Osteocyte (in vitro differentiated cells): ENCODE measurements around the gene YBX2. TPM values are rescaled to one million over a fixed set of nuclear protein-coding genes. Genes with fewer than 3 reads are reported as not detected.
A peak's percentile ranks its signal among the peaks of the same experiment; 100 is the strongest.
"Not testable (repeated sequence)": the region's sequence is repeated elsewhere in the genome, so short reads cannot be mapped to it uniquely, and the experiment has no call there.

ENCODE experiments used
- DNase-seq: peaks from one replicate; pipeline ENCODE4 v3.0.0; 2021; ENCODE audit warnings: mixed read lengths; ENCODE audit not compliant: unreplicated experiment; ENCODE audit errors: extremely low spot score
- H3K27ac Mint-ChIP-seq: one replicate; pipeline ENCODE4 v1.8.0; 2021; ENCODE audit warnings: mild to moderate bottlenecking, mixed read lengths; ENCODE audit not compliant: unreplicated experiment
- H3K27me3 Mint-ChIP-seq: one replicate; pipeline ENCODE4 v1.8.0; 2021; ENCODE audit warnings: mixed read lengths; ENCODE audit not compliant: unreplicated experiment
- H3K36me3 Mint-ChIP-seq: one replicate; pipeline ENCODE4 v1.8.0; 2021; ENCODE audit warnings: mixed read lengths; ENCODE audit not compliant: unreplicated experiment
- H3K4me1 Mint-ChIP-seq: one replicate; pipeline ENCODE4 v1.8.0; 2021; ENCODE audit warnings: mixed read lengths; ENCODE audit not compliant: unreplicated experiment
- H3K4me3 Mint-ChIP-seq: one replicate; pipeline ENCODE4 v1.8.0; 2021; ENCODE audit warnings: mild to moderate bottlenecking, moderate library complexity, mixed read lengths; ENCODE audit not compliant: unreplicated experiment
- H3K9me3 Mint-ChIP-seq: one replicate; pipeline ENCODE4 v1.8.0; 2021; ENCODE audit warnings: mixed read lengths; ENCODE audit not compliant: unreplicated experiment
- total RNA-seq: library from RNA; stranded (reverse); gene quantifications from 2 replicates; pipeline ENCODE4 v1.2.1, GENCODE V29; 2021
- TF ChIP-seq, protein P1 (sequence below): fragments of 200-600 bp; sonication (generic); IDR thresholded peaks from 2 replicates; pipeline ENCODE4 v1.5.0; 2021; ENCODE audit warnings: antibody characterized with exemption, mild to moderate bottlenecking, moderate library complexity

YBX2 gene
- total RNA-seq, 1 donor from 2014 or later, result 0.40 TPM

DNA sequence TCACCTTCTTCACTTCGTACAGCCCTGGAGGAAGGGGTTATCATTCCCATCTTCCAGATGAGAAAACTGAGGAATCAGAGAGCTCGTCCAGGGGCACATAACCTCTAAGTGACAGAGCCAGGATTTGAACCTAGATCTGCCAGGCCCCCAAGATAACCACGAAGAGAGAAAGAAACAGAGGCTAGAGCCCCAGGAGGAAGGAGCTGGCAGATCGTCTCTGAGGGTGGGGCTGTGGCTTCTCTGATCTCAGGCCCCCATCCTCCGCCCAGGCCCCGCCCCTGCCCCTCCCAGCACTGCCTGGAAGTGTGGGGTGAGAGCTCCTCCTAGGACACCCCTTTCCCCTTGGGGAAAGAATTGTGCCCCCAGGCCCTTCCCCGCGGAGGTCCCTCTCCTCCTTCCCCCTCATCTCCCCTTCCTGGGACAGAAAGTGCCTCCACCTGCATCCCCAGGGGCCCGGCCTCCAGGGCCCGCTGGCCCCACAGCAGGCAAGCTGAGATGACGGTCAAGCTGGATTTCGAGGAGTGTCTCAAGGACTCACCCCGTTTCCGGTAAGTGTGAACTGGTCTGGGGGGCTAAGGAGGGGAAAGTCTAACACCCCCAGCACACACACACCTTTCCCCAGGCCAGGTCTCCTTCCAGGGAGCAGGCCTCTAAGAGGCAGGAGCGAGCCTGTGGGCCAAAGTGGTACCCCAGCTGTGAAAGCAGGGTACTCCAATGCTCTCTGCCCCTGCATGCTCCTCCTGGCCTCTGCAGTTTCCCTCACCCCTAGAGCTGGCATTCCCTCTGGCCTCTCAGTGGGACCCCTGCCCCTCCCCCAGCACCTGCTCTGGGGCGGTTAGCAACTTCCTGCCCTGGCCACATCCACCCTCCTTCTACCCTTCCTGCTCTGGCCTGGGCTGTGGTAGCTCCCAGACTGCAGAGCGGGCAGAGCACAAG, 42.1 kb upstream of the YBX2 start, which contains the start of gene ACAP1:
ACAP1 (plus strand) TSS at position 290 of the 936 bp plus-strand sequence; CDS start at position 496, 206 bp downstream.
- Mint-ChIP-seq H3K27me3 (peaks cover 4% of the 10 kb centered on the region), H3K36me3 (no peaks in the 10 kb centered on the region), H3K4me3 (no peak within 1 kb of the TSS), H3K4me1 (no peaks in the 10 kb centered on the region), H3K9me3 (no peaks in the 10 kb centered on the region), H3K27ac (no peak within 1 kb of the TSS)
- TF ChIP-seq, protein P1, sequence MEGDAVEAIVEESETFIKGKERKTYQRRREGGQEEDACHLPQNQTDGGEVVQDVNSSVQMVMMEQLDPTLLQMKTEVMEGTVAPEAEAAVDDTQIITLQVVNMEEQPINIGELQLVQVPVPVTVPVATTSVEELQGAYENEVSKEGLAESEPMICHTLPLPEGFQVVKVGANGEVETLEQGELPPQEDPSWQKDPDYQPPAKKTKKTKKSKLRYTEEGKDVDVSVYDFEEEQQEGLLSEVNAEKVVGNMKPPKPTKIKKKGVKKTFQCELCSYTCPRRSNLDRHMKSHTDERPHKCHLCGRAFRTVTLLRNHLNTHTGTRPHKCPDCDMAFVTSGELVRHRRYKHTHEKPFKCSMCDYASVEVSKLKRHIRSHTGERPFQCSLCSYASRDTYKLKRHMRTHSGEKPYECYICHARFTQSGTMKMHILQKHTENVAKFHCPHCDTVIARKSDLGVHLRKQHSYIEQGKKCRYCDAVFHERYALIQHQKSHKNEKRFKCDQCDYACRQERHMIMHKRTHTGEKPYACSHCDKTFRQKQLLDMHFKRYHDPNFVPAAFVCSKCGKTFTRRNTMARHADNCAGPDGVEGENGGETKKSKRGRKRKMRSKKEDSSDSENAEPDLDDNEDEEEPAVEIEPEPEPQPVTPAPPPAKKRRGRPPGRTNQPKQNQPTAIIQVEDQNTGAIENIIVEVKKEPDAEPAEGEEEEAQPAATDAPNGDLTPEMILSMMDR, result no peak
- no peak for DNase-seq

DNA sequence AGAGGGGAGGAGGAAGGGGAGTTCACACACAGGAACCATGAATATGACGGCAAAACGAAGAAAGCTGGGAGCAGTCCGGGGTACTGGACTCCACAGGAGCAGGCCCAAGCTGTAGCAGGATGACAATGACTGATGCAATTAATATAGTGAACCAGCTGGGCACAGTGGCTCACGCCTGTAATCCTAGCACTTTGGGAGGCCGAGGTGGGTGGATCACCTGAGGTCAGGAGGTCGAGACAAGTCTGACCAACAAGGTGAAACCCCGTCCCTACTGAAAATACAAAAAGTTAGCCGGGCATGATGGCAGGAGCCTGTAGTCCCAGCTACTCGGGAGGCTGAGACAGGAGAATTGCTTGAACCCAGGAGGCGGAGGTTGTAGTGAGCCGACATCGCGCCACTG, 41.3 kb upstream of the YBX2 start:
- not testable (repeated sequence) for H3K4me1 Mint-ChIP-seq, DNase-seq, H3K27me3 Mint-ChIP-seq, H3K36me3 Mint-ChIP-seq, H3K9me3 Mint-ChIP-seq, H3K27ac Mint-ChIP-seq, H3K4me3 Mint-ChIP-seq

DNA sequence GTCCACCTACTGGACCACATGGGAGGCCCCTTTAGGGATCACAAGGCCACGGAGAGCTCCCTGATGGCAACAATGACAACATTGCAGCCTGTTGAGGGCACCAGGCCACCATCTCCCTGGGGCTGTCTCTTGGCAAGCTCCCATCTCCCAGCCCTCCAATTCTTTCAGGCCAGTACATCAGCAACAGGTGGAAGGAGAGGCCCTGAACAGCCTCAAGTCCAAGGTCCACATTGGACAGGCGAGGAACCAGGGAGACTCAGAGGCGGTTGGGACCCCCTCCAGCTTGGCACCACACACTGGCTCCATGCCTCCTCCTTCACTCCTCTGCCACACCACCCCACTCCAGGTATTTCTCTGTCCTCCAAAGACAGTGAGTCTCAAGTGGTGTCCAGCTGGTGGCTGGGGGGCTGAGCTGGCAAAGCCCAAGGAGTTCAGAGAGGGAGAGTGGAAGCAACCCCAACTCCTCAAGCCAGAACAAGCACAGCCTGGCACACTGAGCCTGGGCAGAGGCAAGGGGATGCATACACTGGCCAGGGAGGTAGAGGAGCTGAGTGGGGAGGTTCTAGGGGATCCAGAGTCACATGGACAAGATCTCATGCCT, 40.6 kb upstream of the YBX2 start:
- TF ChIP-seq, protein P1, result no peak
- Mint-ChIP-seq H3K9me3 (no peaks in the 10 kb centered on the region), H3K36me3 (no peaks in the 10 kb centered on the region), H3K4me1 (peaks cover under 1% of the 10 kb centered on the region), H3K27ac (no peak overlapping the region), H3K4me3 (no peak overlapping the region), H3K27me3 (peaks cover 2% of the 10 kb centered on the region)
- DNase-seq, result no peak

DNA sequence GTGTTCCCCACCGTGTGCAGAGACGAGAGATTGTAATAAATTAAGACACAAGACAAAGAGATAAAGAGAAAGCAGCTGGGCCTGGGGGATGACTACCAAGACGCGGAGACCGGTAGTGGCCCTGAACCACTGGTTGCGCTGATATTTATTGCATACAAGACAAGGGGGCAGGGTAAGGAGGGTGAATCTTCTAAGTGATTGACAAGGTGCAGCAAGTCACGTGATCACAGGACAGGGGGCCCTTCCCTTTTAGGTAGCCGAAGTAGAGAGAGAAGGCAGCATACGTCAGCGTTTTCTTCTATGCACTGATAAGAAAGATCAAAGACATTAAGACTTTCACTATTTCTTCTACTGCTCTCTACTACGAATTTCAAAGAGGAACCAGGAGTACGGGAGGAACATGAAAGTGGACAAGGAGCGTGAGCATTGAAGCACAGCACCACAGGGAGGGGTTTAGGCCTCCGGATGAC, 38.2 kb upstream of the YBX2 start:
- H3K4me3 Mint-ChIP-seq, H3K27me3 Mint-ChIP-seq, DNase-seq, H3K36me3 Mint-ChIP-seq, H3K27ac Mint-ChIP-seq, H3K9me3 Mint-ChIP-seq: not testable (repeated sequence)
- H3K4me1 Mint-ChIP-seq, result peaks cover 14% of the 10 kb centered on the region

DNA sequence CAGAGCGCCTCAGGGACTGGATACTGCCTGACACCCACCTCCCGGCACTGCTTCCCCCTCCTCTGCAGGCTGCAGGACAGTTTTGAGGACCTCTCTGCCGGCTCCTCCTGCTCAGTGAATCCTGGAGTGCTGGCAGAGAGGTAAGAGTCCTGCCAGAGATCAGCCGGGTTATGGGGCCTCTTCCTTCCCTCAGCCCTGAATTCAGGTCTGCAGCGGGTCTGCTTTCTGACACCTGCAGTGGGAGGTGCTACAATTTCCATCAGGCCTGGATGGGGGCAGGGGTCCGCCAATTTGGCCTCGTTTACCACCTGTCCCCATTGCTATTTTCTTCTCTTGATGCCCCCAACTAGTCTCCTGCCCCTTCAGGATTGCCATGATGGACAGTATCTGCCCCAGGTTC, 37.7 kb upstream of the YBX2 start:
- Mint-ChIP-seq H3K4me3 (peak overlapping the region; percentile 12), H3K36me3 (no peaks in the 10 kb centered on the region), H3K27ac (no peak overlapping the region), H3K9me3 (no peaks in the 10 kb centered on the region), H3K4me1 (peaks cover 15% of the 10 kb centered on the region), H3K27me3 (no peaks in the 10 kb centered on the region)
- no peak for DNase-seq
- TF ChIP-seq, protein P1, result no peak

DNA sequence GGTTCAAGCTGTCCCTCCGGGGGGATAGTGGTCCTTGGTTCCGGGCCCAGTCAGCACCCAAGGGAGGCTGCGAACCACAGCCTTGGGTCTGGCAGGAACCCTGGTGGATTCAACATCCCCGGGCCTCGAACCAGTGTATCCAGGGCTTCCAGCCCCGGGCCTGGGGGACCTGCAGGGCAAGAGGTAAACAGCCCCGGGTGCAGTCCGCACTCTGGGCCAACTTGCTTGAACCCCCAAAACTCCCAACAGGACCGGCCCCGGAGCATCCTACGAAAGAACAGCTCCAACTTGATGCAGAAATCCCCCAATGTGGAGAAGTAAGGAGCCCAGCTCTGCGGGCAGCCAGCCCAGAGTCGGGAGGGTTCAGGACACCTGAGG, 36.2 kb upstream of the YBX2 start:
- Mint-ChIP-seq H3K4me3 (peak overlapping the region; percentile 86), H3K27me3 (no peaks in the 10 kb centered on the region), H3K36me3 (no peaks in the 10 kb centered on the region), H3K4me1 (peaks cover 15% of the 10 kb centered on the region), H3K27ac (no peak overlapping the region), H3K9me3 (no peaks in the 10 kb centered on the region)
- no peak for DNase-seq
- TF ChIP-seq, protein P1, result no peak
